HG03354 (cell line): ENCODE data around the gene H2AZ1.
"Not testable (repeated sequence)": the region's sequence is repeated elsewhere in the genome, so short reads cannot be mapped to it uniquely, and the experiment has no call there.

ENCODE experiments used
- ATAC-seq: cut with Tn5 transposase; IDR thresholded peaks from one replicate; pipeline ENCODE4 v1.9.1; 2021; ENCODE audit warnings: mild to moderate bottlenecking; ENCODE audit not compliant: unreplicated experiment, poor library complexity, severe bottlenecking

H2AZ1 gene

DNA sequence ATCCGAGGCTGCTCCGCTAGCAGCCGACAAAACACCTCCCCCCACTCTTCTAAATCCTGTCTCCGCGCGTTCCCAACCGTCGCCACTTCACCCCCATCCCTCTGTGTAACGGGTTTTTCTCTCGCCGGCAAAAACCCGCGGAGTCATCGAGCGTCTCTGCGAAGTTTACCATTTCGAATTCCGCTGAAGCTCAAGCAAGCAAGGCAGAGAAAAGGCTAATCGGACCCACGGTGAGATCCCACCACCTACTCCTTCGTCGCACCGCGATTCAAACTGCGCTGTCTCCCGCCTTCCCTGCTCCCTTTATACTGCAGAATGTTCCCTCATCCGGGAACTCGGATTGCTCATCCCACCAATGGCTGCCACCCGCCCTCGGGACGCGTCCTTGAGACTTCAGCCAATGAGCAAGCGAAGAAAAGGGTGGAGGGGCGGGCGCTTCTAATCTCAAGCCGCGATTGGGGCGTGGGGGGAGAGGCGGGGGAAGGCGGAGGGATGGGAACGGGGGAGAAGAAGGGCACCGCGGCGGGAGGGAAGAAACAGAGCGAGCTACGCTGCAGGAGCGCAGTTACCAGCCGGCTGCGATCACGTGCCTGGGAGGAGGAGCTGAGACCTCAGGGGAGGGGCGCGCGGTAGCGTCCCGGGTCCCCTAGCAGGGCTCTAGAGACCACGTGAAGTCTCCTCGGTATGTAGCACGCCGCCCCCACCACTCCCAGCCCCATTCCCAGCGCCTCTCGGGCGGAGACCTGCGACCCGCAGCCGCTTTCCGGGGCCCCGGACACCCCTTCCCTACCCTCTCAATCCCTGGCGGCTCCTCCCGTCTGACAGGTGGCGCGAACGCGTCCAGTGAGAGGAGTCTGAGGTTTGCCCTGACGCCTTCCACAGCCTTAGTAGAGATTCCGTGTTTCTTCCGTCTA is at the start of gene H2AZ1:
Gene H2AZ1 (minus strand): TSS at position 277 of the 914 bp plus-strand sequence. CDS start 105 bp downstream, at position 172.
- peak; percentile 66 for ATAC-seq

DNA sequence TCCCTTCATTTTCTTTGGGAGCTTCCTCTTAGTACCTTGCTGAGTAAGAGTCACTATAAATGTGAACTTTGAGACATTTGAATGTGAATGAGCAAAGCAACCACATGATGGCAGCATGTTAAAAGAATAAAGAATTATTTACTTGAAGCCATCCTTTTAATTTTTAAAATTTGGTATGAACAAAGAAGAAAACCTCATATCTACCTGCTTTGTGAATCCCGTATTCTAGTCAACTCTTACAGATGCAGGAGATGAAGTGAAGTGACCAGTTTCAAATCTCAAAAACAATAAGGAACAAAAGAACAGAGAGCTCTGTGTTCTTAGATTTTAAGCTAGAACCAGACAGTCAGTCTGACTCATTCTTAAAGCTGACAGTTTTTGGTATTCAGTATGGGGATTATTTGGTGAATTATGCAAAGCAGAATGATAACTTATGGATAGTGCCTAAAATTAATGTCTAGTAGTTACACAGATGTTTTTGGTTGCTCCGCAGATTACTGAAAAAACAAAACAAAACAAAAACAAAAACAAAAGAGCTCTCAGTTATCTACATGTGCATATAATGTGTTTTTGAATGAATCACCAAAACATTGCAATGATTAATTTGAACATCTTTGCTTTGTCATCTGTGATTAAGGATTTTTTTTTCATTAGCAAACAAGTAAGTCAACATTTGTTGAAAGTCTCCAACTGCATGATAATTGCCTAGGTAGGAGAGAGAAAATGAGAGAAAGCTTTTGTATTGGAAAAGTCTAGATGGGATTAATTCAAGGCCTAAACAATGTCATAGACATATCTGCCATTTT is 48.2 kb upstream of the H2AZ1 start:
- no peak for ATAC-seq

DNA sequence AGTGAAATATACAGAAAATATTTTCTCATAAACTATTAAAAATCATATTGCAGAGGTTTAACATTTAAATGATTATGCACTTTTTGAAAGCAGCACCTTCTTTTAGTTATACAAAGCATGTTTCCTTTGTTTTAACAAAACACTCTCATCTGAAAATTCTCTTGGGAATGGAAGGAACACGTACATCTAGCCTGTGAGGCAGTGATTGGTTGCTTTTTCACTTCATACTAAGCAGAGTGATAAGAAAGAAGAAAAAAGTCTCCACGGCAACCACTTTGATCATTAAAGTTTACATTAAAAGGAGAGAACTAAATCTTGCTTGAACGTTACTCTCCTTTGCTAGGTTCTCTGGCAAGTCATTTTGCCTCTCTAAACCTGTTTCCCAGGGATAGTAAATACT is 41.7 kb upstream of the H2AZ1 start:
- ATAC-seq, result no peak

DNA sequence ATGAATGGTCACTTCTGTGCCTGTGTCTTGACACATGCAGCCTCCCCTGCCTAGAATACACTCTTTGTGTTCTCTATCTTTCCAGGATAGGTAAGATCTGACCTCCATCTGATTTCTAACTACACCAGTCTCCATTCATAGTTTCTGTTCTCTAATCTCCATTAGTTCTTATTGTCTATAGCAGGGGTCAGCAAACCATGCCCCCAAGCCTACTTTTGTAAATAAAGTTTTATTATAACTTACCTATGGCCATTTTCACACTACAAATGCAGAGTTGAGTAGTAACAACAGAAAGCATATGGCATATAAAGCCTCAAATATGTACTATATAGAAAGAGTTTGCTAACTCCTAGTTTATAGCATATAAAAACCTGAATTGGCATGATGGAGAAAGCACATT is 37.6 kb upstream of the H2AZ1 start:
- no peak for ATAC-seq

DNA sequence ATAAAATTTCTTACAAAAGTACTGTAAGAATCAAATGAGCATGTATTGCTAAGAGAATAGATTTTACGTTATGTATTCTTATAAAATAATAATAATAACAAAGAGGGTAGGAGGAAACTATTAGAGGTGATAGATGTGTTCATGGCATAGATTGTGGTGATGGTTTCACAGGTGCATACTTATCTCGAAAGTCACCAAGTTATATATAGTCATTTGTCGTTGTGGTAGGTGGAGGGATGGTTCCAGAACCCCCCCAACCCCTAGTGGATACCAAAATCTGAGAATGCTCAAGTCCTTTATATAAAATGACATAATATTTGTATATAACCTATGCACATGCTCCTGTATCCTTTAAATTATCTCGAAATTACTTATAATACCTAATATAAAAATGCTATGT is 36.7 kb upstream of the H2AZ1 start:
- no peak for ATAC-seq

DNA sequence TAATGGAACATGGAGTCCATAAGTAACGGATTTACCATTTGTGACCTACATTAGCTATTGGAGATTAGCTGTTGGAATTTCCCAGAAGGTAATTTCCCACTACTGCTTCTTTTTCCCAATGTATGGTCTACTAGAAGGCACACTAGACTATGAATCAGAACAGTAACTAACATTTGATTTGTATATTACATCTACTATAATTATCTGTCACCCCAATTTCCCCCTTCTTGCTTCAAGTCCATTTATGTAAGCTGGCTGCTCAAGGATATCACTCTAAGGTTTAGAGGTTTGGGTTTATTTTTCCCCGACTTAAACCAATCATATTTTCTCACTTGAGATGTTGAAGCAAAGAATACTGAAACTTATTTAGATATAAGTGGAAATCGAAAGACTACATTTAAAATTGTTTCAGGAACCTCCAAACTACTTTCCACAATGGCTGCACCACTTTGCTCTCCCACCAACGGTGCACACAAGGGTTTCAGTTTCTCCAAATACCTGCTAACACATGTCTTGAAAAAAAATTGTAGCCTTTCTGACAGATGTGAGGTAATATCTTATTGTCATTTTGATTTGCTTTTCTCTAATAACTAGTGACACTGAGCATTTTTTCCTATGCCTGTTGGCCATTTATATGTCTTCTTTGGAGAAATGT is 33.3 kb upstream of the H2AZ1 start:
- no peak for ATAC-seq

DNA sequence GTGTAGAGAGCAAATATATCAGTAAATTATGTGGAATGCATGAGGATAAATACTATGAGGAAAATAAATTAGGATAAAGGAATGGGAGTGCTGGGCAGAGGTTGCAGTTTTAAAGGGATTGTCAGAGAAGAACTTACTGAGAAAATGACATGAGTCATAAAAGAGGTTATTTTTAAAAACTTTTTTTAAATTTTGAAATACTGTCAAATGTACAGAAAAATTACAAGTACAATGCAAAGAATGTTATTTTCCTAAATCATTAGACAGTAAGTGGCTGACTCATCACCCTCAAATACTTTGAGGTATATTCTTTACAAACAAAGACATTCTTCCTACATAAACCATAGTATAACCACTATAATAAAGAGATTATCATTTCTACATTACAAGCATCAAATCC is 29.8 kb upstream of the H2AZ1 start:
- no peak for ATAC-seq

DNA sequence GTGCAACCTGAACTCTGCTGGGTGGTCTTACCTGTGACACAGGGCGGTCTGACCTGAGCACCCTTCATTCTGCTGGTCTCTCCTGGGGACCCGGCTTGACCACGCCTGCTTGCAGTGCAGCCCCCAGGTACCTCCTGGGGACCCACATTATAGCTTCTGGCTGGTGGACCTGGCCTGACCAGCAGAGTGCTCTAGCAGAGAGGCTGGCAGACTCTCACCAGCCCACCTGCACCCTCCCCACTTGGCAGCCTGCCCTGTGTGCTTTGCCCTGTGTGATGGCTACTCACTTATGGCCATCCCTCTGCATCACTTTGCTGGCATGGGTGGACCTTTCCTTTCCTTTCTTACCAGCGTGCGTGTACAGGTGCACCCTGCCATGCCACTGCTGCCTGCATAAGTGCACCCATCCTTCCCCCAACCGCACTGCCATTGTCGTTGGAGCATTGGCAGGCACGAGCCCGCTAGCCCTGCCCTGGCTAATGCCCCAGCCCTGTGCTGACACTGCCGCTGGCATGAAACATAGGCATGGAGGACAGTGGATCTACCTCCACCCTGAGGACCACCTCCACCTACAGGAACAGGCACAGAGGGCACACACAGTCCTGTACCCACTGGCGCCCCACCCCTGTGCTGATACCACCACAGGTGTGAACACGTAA is 21.5 kb upstream of the H2AZ1 start:
- ATAC-seq, result no peak

DNA sequence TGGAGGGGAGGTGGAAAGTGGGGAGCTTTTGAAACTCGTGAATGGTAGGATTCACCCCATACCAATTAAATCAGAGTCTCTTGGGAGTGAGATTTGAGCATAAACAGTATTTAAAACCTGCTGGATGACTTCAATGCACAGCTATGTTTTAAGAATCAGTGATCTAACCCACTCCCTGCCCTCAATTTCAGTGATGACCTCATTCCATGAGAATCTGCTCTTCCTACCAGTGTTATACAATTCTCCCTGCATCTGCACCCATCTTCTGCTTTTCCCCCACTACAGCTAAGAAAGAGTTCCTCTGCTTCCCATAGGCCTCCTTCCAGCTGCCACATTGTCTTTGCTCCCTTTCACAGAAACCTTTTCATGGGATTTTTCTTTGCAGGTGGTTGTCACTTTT is 18.3 kb upstream of the H2AZ1 start:
- ATAC-seq, result no peak

DNA sequence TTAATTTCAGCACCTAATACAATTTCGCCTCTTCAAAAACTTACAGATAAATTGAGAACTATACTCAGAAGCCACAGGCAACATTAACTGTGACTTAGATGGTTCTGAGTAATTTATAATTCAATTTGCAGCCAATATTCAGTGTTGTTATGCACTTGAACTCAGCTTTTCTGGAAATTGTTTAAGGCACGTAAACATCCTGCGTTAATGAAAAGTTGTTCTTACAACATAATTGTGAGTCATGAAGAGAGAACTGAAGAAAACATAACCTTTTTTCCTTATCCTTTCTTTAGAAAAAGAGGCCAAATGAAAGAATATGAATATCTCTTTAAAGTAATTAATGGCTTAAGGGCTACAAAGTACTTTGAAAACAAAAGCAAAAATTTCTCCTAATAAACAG is 16.6 kb upstream of the H2AZ1 start:
- ATAC-seq, result no peak

DNA sequence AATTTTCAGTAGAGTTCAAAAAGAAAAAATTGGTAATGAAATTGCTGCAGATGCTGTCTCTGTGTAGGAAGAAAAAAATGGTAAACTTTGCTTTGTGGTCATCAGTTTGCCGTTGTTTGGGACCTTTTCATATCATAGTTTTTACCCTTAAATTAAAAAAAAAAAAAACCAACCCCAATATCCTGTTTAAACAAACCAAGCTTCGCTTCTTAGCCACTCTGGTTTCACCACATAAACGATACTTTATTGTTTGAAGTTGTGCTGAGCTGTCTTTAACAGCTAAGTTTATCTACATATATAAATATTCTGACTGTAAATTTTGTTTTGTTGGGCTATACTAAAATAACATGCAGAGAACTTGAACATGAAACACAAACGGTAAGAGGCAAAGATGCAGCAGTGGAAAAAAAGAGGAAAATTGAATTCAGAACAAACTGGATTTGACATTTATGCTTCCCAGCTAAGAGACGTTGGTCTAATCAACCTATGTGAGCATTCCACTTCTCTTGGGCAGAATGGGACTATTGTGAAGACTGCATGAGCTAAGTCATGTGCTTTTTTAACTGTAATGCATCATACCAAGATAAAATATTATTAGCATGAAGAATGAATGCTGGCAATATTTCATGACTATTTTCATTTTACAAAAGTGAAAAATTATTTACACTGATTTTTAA is 15.7 kb upstream of the H2AZ1 start:
- no peak for ATAC-seq

DNA sequence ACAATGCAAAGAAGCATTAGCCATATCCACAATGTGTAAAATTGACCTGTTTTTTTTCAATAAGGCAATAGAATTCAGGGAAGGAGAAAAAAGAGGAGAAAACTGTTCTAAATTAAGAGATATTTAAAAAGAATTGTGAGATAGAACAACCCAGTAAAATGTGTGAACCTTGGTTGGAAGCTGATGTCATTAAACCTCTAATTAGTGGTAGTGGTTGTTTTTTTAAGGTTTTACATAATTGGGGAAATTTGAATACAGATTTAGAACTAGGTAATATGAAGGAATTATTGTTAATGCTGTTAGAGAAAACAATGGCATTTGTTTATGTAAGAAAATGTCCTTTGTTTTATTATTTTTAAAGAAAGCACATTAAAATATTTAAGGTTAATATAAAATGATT is 15.1 kb upstream of the H2AZ1 start:
- ATAC-seq, result no peak

DNA sequence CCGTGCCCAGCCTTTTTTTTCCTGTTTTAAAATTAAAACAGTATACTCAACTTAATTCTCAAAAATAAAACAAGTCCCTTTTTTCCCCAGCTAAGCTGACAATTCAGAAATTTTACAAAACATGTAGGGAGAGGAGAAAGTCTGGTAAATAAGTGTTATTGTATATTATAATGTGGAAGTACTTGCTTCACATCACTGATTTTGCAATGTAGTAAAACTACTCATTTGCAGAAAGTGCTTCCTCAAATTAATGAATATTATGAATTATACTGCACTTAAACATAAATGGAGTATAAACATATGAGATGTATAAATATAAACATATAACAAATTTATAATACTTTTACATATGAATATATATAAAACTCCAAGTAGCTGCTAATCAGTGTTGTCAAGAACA is 11.6 kb upstream of the H2AZ1 start:
- no peak for ATAC-seq

DNA sequence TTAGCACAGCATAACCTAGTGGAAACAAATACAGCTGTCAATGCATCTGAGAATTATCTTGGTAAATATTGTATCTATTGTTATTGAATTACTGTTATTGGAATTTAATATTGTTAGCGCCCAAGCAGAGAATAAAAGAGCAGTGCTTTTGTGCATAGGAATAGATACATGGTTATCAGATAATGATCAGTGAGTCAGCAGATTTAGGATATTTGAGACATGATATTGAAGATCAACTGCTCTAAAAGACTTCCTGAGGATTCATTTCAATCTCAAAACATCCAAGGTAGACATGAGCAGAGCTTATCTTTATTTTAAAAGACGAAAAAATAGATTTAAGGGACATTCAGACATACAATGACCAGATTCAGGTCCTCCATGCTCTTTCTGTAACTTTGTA is 10.6 kb upstream of the H2AZ1 start:
- no peak for ATAC-seq

DNA sequence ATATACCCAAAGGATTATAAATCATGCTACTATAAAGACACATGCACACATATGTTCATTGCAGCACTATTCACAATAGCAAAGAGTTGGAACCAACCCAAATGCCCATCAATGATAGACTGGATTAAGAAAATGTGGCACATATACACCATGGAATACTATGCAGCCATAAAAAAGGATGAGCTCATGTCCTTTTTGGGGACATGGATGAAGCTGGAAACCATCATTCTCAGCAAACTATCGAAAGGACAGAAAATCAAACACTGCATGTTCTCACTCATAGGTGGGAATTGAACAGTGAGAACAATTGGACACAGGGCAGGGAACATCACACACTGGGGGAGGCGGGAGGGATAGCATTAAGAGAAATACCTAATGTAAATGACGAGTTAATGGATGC is 8.1 kb upstream of the H2AZ1 start:
- not testable (repeated sequence) for ATAC-seq

DNA sequence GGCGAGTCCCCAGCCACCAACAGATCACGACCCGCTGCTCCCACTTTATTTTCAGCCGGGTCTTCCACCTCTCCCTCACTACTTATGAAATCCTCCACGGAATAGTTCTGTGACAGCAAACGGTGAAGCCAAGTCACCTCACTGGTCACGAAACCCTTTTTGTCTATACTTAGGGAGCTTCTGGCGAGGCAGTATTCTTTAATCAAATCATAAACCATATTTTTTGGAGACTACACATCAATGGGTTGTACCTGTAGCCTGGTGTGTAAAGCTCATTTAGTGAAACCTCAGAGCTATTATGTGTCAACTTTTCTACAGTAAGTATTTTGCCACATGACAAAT is 809 bp upstream of the H2AZ1 start:
- ATAC-seq, result no peak

DNA sequence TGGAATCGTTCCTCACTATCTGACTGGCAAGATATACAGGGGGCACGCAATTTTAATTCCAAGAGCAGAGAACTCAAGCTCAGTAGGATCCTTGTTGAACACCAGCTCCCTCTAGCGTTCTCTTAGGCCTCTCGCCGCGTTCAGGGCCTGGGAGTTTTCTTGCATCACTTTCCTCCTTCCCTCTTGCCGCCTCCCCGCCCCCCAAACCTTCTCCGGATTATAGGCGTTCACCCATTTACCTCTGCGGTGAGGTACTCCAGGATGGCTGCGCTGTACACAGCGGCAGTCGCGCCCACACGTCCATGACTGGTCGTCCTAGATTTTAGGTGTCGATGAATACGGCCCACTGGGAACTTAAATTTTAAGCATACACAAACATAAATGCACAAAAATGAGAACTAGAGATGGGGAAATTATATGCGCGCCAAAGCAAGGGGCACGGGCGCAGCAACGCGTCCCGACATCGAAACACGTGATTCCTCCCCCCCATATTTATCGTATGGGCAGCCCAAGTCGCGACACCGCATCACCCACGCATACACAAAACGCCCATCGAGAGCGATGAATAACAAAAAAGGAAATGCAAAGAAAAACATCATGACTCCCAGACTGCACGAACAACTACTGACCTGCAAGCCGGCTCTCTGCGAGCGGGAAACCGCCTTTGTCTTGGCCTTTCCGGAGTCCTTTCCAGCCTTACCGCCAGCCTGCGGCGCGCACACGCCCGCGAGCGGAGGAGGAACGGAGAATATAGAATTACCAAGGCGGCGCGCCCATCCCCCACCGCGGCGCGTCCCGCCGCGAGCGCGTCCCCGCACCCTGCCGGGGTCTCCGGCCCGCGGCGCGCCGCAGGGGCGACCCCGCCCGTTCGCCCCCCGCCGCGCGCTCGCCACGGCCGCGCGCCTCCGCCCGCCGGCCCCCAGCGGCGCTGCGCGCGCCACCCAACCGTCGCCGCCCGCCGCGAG is 759 bp downstream of the H2AZ1 start:
- ATAC-seq, result peak; percentile 34

DNA sequence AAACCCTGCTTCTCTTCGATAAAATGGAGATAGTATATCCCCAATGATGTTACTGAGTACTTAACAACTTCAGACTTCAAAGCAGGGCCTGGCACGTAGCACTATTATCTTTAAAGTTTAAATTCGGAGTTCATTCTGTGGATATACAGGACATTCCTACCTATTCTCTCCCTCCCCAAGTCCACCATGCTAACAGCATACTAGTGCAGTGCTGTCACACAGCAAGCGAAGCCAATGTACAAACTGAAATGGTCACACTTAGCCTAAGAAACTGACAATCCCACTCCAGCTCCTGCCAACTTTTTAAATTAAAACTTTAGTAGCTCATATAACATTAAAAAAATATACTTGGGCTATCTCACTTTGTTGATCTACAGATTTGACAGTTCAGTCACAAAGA is 2.5 kb downstream of the H2AZ1 start:
- ATAC-seq, result no peak
